Measurements from ENCODE around the gene DOCK7.
"Not testable (repeated sequence)": the region's sequence is repeated elsewhere in the genome, so short reads cannot be mapped to it uniquely, and the experiment has no call there.

DOCK7 gene

GRCh38 chr1:62613890-62614289, 74.3 kb downstream of the DOCK7 start:
- no peaks in the 10 kb centered on the region for H3K79me2 ChIP-seq (ENCODE audit: low read length)
- TF ChIP-seq EZH2phosphoT487 (IDR thresholded peaks at IDR 0.05; ENCODE audit: low read length) (no peak), EZH2 (optimal IDR thresholded peaks at IDR 0.05; ENCODE audit: low read depth, low read length) (no peak)
- TF ChIP-seq, protein P1, sequence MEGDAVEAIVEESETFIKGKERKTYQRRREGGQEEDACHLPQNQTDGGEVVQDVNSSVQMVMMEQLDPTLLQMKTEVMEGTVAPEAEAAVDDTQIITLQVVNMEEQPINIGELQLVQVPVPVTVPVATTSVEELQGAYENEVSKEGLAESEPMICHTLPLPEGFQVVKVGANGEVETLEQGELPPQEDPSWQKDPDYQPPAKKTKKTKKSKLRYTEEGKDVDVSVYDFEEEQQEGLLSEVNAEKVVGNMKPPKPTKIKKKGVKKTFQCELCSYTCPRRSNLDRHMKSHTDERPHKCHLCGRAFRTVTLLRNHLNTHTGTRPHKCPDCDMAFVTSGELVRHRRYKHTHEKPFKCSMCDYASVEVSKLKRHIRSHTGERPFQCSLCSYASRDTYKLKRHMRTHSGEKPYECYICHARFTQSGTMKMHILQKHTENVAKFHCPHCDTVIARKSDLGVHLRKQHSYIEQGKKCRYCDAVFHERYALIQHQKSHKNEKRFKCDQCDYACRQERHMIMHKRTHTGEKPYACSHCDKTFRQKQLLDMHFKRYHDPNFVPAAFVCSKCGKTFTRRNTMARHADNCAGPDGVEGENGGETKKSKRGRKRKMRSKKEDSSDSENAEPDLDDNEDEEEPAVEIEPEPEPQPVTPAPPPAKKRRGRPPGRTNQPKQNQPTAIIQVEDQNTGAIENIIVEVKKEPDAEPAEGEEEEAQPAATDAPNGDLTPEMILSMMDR (IDR thresholded peaks at IDR 0.05; ENCODE audit: low read length), result no peak
- no peaks in the 10 kb centered on the region for H3K9me3 ChIP-seq (replicated peaks; ENCODE audit: insufficient read depth, low read length)
- H4K20me1 ChIP-seq (ENCODE audit: insufficient read depth, low read length), result no peaks in the 10 kb centered on the region
- H2AFZ ChIP-seq (ENCODE audit: low read length), result no peak overlapping the region
- no peak overlapping the region for H3K27ac ChIP-seq (ENCODE audit: low read length)
- H3K9me2 ChIP-seq (replicated peaks; ENCODE audit: insufficient read depth, low read length), result no peaks in the 10 kb centered on the region
- no peaks in the 10 kb centered on the region for H3F3A ChIP-seq (ENCODE audit: insufficient read depth, low read length)
- no peak overlapping the region for H3K9ac ChIP-seq (ENCODE audit: low read length)
- no peaks in the 10 kb centered on the region for H3K4me1 ChIP-seq (ENCODE audit: low read length)
- H3K27me3 ChIP-seq (replicated peaks; ENCODE audit: insufficient read depth, low read length), result no peaks in the 10 kb centered on the region
- no peak for DNase-seq
- no peaks in the 10 kb centered on the region for H3K36me3 ChIP-seq (replicated peaks; ENCODE audit: insufficient read depth, low read length)
- no peak overlapping the region for H3K4me3 ChIP-seq (ENCODE audit: low read length)
- no peak overlapping the region for H3K4me2 ChIP-seq (ENCODE audit: low read depth, low read length)

DNA sequence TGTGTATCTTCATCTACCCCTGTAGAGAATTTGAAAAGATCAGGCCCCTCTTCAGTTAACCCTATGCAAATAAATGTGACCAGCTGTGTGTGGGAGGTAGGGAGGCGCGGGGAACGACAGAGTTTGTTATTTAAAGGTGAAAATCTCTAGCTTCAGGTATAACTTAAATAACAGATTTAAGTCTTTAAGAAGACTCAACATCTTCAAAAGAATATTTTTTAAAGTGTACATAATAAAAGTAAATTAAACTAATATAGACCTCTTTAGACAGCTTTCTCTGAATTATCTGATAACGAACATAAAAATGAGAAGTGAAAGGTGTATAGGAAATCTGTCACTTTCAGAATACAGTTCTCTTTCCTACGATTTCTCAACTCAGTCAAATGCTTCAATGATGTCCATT, 74.9 kb downstream of the DOCK7 start:
- Histone ChIP-seq H3K4me1 (ENCODE audit: low read length) (no peaks in the 10 kb centered on the region), H3K9ac (ENCODE audit: low read length) (no peak overlapping the region), H3K9me2 (replicated peaks; ENCODE audit: insufficient read depth, low read length) (no peaks in the 10 kb centered on the region), H3K4me3 (ENCODE audit: low read length) (no peak overlapping the region), H4K20me1 (ENCODE audit: insufficient read depth, low read length) (no peaks in the 10 kb centered on the region), H3K27ac (ENCODE audit: low read length) (no peak overlapping the region), H3F3A (ENCODE audit: insufficient read depth, low read length) (no peaks in the 10 kb centered on the region), H3K4me2 (ENCODE audit: low read depth, low read length) (no peak overlapping the region), H3K79me2 (ENCODE audit: low read length) (no peaks in the 10 kb centered on the region), H2AFZ (ENCODE audit: low read length) (no peak overlapping the region), H3K9me3 (replicated peaks; ENCODE audit: insufficient read depth, low read length) (no peaks in the 10 kb centered on the region), H3K27me3 (replicated peaks; ENCODE audit: insufficient read depth, low read length) (no peaks in the 10 kb centered on the region), H3K36me3 (replicated peaks; ENCODE audit: insufficient read depth, low read length) (no peaks in the 10 kb centered on the region)
- TF ChIP-seq EZH2phosphoT487 (IDR thresholded peaks at IDR 0.05; ENCODE audit: low read length), result no peak
- no peak for TF ChIP-seq EZH2 (optimal IDR thresholded peaks at IDR 0.05; ENCODE audit: low read depth, low read length)
- TF ChIP-seq, protein P1 (IDR thresholded peaks at IDR 0.05; ENCODE audit: low read length), result no peak
- DNase-seq, result no peak

DNA sequence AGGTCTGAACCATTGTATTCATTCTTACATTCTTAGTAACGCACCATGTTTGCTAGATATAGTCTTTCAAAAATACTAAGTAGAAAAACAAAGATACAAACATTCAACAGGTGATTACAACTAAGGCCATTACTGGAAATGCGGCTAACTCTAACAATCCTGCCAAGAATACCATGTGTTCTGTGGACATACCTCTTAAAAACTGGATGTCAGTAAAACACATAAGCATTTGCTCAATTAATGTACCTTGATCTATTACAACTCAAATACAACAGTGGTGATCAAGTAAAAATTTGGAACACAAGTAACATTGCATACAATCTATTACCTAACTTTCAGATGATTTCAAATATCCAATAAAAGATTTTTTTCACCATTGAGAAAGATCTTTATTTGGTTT, 75.4 kb downstream of the DOCK7 start:
- no peaks in the 10 kb centered on the region for H3K79me2 ChIP-seq (ENCODE audit: low read length)
- no peaks in the 10 kb centered on the region for H3K4me1 ChIP-seq (ENCODE audit: low read length)
- H3K36me3 ChIP-seq (replicated peaks; ENCODE audit: insufficient read depth, low read length), result no peaks in the 10 kb centered on the region
- no peak overlapping the region for H3K27ac ChIP-seq (ENCODE audit: low read length)
- TF ChIP-seq EZH2phosphoT487 (IDR thresholded peaks at IDR 0.05; ENCODE audit: low read length) (no peak), EZH2 (optimal IDR thresholded peaks at IDR 0.05; ENCODE audit: low read depth, low read length) (no peak)
- TF ChIP-seq, protein P1 (IDR thresholded peaks at IDR 0.05; ENCODE audit: low read length), result no peak
- H3F3A ChIP-seq (ENCODE audit: insufficient read depth, low read length), result no peaks in the 10 kb centered on the region
- no peaks in the 10 kb centered on the region for H3K9me2 ChIP-seq (replicated peaks; ENCODE audit: insufficient read depth, low read length)
- H4K20me1 ChIP-seq (ENCODE audit: insufficient read depth, low read length), result no peaks in the 10 kb centered on the region
- no peaks in the 10 kb centered on the region for H3K9me3 ChIP-seq (replicated peaks; ENCODE audit: insufficient read depth, low read length)
- no peak overlapping the region for H3K9ac ChIP-seq (ENCODE audit: low read length)
- H3K4me3 ChIP-seq (ENCODE audit: low read length), result no peak overlapping the region
- no peak for DNase-seq
- H2AFZ ChIP-seq (ENCODE audit: low read length), result no peak overlapping the region
- H3K4me2 ChIP-seq (ENCODE audit: low read depth, low read length), result no peak overlapping the region
- H3K27me3 ChIP-seq (replicated peaks; ENCODE audit: insufficient read depth, low read length), result no peaks in the 10 kb centered on the region

DNA sequence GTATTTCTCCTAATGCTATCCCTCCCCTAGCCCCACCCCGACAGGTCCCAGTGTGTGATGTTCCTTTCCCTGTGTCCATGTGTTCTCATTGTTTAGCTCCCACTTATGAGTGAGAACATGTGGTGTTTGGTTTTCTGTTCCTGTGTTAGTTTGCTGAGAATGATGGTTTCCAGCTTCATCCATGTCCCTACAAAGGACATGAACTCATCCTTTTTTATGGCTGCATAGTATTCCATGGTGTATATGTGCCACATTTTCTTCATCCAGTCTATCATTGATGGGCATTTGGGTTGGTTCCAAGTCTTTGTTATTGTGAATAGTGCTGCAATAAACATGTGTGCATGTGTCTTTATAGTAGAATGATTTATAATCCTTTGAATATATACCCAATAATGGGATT, 77.6 kb downstream of the DOCK7 start:
- H3K4me2 ChIP-seq (ENCODE audit: low read depth, low read length); DNase-seq; H3K9me2 ChIP-seq (replicated peaks; ENCODE audit: insufficient read depth, low read length); H3K27ac ChIP-seq (ENCODE audit: low read length); H3K79me2 ChIP-seq (ENCODE audit: low read length); H4K20me1 ChIP-seq (ENCODE audit: insufficient read depth, low read length); H3K36me3 ChIP-seq (replicated peaks; ENCODE audit: insufficient read depth, low read length); H3K27me3 ChIP-seq (replicated peaks; ENCODE audit: insufficient read depth, low read length); H3F3A ChIP-seq (ENCODE audit: insufficient read depth, low read length); H3K4me3 ChIP-seq (ENCODE audit: low read length); H3K4me1 ChIP-seq (ENCODE audit: low read length); H2AFZ ChIP-seq (ENCODE audit: low read length); H3K9me3 ChIP-seq (replicated peaks; ENCODE audit: insufficient read depth, low read length); H3K9ac ChIP-seq (ENCODE audit: low read length): not testable (repeated sequence)
